ENCODE measurements around the gene CMYA5.

Gene CMYA5

GRCh38 chr5:79834098-79834753 lies 144.6 kb downstream of the CMYA5 start:
- H3K27ac ChIP-seq, result no peak overlapping the region
- TF ChIP-seq CTCF (conservative IDR thresholded peaks at IDR 0.05), result no peak

DNA sequence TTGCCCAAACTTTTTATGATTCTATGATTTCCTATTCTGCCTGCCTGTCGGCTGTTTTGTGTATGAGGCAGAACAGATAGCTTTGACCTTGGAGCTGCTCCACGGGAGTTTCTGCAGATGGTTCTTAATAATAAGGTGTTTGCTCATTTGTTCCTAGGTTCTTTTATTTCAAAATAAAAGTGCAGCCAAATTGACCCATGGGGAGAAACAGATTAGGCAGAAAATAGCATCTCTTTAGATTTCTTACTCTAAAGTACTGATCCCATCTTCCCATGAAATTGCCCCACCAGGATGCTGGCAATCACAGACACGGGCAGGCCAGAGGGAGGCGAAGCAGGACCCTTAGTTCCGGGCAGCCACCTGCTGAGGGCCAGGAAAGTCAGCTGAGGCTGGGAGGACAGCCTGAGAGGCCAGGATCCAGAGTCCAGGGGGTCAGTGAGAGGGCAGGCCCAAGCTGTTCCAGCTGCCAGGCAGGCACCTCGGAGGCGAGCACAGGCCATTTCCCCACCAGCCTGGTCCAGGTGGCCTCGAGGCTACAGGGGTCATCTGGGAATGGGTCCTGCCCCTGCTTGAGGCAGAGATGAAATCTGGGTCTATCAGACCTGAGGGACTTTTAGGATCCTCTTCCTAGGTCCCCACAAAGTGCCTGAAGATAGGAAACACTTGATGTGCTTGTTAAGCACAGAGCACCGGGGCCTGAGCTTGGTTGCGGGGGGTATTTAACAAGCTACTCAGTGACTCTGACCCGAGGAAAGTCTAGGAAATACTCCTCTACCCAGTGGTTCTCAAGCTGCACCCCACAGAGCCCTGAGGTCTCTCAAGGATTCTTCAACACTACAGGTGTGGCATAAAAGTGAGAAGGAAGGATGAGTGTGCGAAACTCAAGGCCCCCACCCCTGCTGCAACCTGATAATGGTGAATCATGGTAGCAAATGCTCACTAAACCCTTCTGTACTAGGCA lies 145.4 kb downstream of the CMYA5 start:
- TF ChIP-seq CTCF (conservative IDR thresholded peaks at IDR 0.05), result no peak
- no peak overlapping the region for H3K27ac ChIP-seq

DNA sequence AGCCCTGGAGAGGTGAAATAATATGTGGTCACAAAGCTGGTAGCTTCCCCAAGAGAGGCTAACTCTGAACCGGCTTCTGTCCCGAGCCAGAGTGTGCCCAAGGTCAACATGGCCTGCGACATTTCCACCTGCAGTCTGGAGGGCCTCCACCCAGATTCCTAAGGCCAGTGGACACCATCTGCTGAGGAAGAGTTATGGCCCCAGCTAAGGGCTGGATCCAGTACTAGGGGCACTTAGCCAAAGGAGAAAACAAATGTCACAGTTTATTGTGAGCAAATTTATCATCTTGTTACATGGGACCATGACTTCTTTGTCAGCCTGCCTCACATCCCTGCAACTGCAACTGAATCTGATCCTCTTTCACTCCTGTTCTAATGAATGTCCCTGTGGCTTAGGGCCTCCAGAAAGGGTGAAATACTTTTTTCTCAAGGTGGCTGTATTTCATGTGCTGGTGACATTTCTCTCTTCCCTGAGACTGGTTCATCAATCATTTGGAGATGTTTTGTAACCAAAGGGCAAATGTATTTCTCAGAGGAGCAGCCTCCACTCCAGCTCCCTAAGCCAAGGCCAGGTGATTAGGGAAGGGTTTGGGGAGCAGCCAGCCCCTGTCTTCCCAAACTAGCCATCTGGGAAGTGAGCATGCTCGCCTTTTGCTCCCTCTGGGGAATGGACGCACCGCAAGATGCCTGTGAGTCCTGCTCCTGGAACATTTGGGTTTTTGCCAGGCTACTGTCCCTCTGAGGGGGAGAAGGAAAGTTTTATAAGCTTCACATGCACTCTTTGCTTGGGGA lies 148.3 kb downstream of the CMYA5 start:
- no peak for TF ChIP-seq CTCF (conservative IDR thresholded peaks at IDR 0.05)
- no peak overlapping the region for H3K27ac ChIP-seq

GRCh38 chr5:79840084-79840990 lies 150.7 kb downstream of the CMYA5 start:
- TF ChIP-seq CTCF (conservative IDR thresholded peaks at IDR 0.05), result no peak
- no peak overlapping the region for H3K27ac ChIP-seq

GRCh38 chr5:79841172-79841571 lies 151.5 kb downstream of the CMYA5 start:
- no peak for TF ChIP-seq CTCF (conservative IDR thresholded peaks at IDR 0.05)
- no peak overlapping the region for H3K27ac ChIP-seq

- TF ChIP-seq CTCF (conservative IDR thresholded peaks at IDR 0.05), result no peak
- H3K27ac ChIP-seq, result no peak overlapping the region
Measured at GRCh38 chr5:79842006-79842881, 152.6 kb downstream of the CMYA5 start.
